GM19438 (cell line): ENCODE data around the gene SUCLG1.
"Not testable (repeated sequence)": the region's sequence is repeated elsewhere in the genome, so short reads cannot be mapped to it uniquely, and the experiment has no call there.

Source experiments
- ATAC-seq: cut with Tn5 transposase; IDR thresholded peaks from one replicate; pipeline ENCODE4 v1.9.1; 2021; ENCODE audit warnings: low read depth; ENCODE audit not compliant: unreplicated experiment

SUCLG1 gene

GRCh38 chr2:84424152-84424551 lies 34.9 kb downstream of the SUCLG1 start:
- no peak for ATAC-seq

- no peak for ATAC-seq
Observed at GRCh38 chr2:84421791-84422190, 37.3 kb downstream of the SUCLG1 start.

- ATAC-seq = no peak
Observed at GRCh38 chr2:84421197-84421596, 37.9 kb downstream of the SUCLG1 start.

GRCh38 chr2:84417453-84418145 lies 41.5 kb downstream of the SUCLG1 start:
- no peak for ATAC-seq

- ATAC-seq = no peak
Observed at GRCh38 chr2:84409531-84409930, 49.5 kb downstream of the SUCLG1 start.

- not testable (repeated sequence) for ATAC-seq
Observed at GRCh38 chr2:84402111-84402510, 57.0 kb downstream of the SUCLG1 start.

GRCh38 chr2:84399839-84400238 lies 59.2 kb downstream of the SUCLG1 start:
- not testable (repeated sequence) for ATAC-seq

GRCh38 chr2:84395820-84396219 lies 63.3 kb downstream of the SUCLG1 start:
- no peak for ATAC-seq

GRCh38 chr2:84394628-84395027 lies 64.5 kb downstream of the SUCLG1 start:
- no peak for ATAC-seq

GRCh38 chr2:84393829-84394228 lies 65.3 kb downstream of the SUCLG1 start:
- no peak for ATAC-seq

- no peak for ATAC-seq
Observed at GRCh38 chr2:84389794-84390193, 69.3 kb downstream of the SUCLG1 start.

GRCh38 chr2:84388921-84389490 lies 70.1 kb downstream of the SUCLG1 start:
- ATAC-seq = no peak

- no peak for ATAC-seq
Observed at GRCh38 chr2:84388133-84388532, 70.9 kb downstream of the SUCLG1 start.

GRCh38 chr2:84386336-84387040 lies 72.6 kb downstream of the SUCLG1 start:
- ATAC-seq = no peak

- no peak for ATAC-seq
Observed at GRCh38 chr2:84383271-84383670, 75.8 kb downstream of the SUCLG1 start.

GRCh38 chr2:84380875-84381274 lies 78.2 kb downstream of the SUCLG1 start:
- no peak for ATAC-seq

GRCh38 chr2:84378960-84379359 lies 80.1 kb downstream of the SUCLG1 start:
- ATAC-seq = no peak

GRCh38 chr2:84375020-84375419 lies 84.1 kb downstream of the SUCLG1 start:
- ATAC-seq = no peak

- ATAC-seq = no peak
Observed at GRCh38 chr2:84373866-84374265, 85.2 kb downstream of the SUCLG1 start.
